Middle frontal gyrus (tissue), 1 donor: ENCODE data around the gene ADAD2.

Experiments
- DNase-seq: peaks from one replicate; pipeline ENCODE4 v3.0.0-alpha.2; 2015; ENCODE audit warnings: low spot score; ENCODE audit errors: extremely low spot score

ADAD2 gene

DNA sequence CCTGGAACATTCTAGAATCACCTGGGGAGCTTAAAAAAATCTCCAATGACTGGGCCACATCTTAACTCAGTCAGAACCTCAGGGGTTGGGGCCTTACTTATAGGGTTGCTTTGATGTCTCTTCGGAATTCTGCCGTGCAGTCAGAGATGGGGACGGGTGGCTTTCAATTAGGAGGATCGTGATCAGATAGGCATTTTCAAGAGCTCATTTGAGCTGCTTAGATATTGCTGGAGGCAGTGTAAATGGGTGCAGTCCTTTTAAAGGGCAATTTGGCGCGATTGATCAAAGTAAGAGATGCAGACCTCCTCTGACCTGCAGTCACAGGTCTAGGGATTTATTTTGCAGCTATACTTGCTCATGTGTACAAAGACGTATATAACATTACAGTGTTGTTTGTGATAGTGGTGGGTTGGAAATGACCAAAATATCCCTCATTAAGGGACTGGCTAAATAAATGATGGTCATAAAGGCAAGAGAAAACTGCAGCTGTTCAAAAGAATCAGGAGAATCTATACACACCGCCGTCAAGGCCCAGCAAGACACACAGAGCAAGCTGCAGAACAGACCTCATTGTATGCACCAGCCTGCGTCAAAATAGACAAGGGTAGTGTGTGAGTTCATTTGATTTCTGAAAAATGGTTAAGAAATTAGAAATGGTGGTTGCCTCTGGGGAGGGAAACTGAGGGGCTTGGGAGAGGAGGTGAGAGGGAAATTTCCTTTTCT lies 55.2 kb downstream of the ADAD2 start:
- DNase-seq = no peak

DNA sequence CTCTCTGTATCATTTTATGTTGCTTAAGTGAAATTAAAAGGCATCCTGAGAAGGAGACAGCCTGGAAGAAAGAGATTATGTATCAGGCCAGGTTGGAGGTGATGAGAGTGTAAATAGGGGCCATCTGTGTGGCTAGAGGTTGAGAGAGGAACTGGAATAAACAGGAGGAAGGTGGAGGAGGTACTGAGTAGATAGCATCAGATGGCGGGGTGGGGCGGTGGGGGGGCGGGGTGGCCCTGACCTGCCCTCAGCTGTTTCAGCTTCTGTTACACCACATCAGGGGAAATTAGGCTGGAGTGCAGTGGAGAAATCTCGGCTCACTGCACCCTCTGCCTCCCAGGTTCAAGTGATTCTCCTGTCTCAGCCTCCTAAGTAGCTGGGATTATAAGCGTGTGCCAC lies 55.7 kb downstream of the ADAD2 start:
- no peak for DNase-seq
